IPS-11a (cell line): ENCODE data around the gene RPL15.

Experiments
- H3K4me3 ChIP-seq: one replicate; pipeline ENCODE4 v1.5.1; 2013; ENCODE audit warnings: low read depth, low read length, control low read depth

The RPL15 gene

DNA sequence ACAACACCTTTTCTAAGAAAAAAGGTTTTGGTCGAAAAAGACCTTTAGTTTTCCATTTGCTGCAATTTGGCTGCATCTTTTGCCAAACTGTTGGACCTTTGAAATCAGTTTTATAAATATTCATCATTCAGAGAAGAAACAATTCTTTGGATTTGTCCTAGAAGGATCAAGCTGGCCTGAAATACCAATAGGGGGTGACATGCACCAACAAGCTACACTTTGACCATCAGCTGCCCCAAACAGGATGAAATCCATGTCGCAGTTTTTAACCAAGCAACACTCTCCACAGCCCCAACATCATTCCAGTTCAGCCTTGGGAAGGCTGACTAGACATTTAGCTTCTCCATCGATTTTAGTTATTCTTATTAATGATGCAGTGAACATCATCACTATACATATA lies 9.8 kb downstream of the RPL15 start:
- H3K4me3 ChIP-seq = no peak overlapping the region

GRCh38 chr3:23928524-23928923 lies 11.6 kb downstream of the RPL15 start:
- no peak overlapping the region for H3K4me3 ChIP-seq

DNA sequence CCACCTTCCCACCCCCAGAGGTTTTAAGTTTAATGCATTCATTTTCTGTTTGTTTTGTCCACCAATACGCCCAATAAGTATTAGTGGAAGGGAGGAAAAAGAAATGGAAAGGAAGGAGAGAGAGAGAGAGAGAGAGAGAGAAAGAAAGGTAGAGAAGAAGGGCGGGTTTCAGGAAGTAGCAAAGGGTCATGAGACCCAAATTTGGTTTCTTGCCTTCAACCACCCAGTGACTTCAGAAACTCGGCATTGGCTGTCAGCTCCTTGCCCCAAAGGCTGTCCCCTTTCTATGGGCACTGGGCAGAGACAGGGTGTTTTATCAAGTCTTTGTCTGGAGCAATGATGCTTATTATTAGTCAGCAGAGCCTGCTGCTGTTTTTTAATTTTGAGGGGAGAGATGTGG lies 14.7 kb downstream of the RPL15 start:
- no peak overlapping the region for H3K4me3 ChIP-seq

GRCh38 chr3:23932571-23932970 lies 15.6 kb downstream of the RPL15 start:
- H3K4me3 ChIP-seq = no peak overlapping the region

DNA sequence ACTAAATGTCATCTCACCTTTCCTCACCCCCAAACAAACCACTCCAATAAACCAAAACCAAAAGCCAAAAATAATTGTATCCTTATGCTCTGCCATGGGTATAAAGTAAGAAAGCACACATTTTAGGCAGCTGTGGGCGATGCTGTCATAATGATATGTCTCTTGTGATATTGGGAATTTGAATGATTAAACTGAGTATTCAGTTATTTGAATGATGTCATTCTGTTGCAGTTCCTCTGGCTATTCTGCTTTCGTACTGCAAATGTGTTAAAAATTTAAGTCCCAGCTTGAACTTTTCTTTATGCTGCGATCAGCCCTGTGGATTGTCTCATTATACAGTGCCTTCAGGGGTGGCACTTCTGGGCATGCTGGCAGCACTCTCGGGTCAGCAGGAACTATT lies 17.3 kb downstream of the RPL15 start:
- H3K4me3 ChIP-seq = no peak overlapping the region

GRCh38 chr3:23937296-23937695 lies 20.4 kb downstream of the RPL15 start:
- H3K4me3 ChIP-seq = no peak overlapping the region

GRCh38 chr3:23938688-23939087 lies 21.8 kb downstream of the RPL15 start:
- H3K4me3 ChIP-seq = no peak overlapping the region

DNA sequence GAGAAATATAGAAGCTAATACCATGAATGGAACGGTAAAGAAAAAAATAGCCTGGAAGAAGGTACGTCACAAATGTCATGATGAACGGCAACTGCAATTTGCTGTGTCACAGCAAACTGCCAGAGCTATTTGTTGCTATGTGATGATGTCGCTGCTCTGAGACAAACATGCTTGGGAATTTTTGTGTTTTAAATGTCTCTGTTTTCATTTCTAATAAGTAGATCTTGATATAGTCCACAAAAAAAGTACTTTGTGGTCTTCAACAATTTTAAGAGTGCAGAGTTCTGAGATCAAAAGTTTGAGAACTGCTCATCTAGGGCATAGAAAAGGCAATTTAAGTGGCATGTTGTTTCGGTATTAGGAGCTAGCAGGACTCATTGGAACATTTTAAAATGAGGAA lies 23.8 kb downstream of the RPL15 start:
- no peak overlapping the region for H3K4me3 ChIP-seq

DNA sequence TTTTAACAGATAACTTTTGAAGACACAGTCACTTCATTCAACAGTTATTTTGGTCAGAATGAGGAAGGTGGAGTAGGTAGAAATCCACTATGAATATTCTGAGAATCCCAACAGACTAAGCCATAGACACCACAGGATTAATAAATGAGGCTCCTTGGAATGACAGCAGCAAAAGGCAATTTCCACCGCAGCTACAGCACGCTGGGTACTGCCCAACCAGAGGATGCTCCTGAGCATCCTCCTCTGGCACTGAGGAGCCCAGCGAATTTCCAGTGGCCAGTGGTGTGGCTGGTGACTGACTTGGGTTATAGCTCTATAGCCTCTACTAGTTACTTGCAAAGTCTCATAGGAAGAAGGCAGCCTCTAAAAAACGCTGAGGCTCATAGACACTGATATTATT lies 24.5 kb downstream of the RPL15 start:
- no peak overlapping the region for H3K4me3 ChIP-seq

- no peak overlapping the region for H3K4me3 ChIP-seq
Observed at GRCh38 chr3:23942546-23942945, 25.6 kb downstream of the RPL15 start.

GRCh38 chr3:23944007-23944783 lies 27.3 kb downstream of the RPL15 start:
- peak overlapping the region; percentile 55 for H3K4me3 ChIP-seq

DNA sequence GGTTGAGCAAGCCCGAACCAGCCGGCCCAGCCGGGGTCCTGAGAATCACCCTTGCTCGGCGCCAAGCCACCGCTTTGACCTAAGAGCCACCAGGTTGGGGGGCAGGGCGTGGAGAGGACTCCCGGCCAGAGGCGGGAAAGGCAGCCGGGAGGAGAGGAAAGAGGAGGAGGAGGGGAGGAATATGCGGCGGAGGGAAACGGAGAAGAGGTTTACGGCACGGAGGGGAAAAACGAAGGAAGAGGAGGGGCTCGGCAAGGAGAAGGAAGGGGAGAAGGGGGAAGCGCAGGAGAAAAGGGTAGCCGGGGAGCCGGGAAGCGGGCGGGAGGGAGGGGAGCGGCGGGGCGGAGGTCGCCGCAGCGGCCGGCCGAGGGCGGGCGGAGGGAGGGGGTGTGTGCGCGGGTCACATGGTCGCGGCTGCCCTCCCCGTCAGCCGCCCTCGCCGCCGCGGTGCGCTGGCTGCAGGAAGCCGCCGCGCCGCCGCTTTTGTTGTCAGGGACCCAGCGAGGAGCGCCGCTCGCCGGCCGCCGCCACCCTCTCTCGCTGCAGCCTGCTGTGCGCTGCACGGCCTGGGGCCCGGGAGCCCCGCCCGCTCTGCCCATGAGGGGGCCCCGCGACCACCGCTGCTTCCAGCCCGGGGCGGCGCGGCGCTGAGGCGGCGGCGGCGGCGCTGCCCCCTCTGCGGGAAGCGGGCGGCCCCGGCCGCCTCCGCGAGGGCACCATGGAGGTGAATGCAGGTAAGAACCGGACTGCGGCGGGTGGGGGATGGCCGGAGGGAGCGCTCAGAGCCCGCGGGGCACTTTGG lies 28.1 kb downstream of the RPL15 start, which contains the start of gene NR1D2:
Gene NR1D2, plus strand, starts transcription at position 426 of the 802 bp plus-strand sequence. Its CDS starts 293 bp downstream, at position 719.
- H3K4me3 ChIP-seq = peak within 1 kb of the TSS; percentile 74

- peak overlapping the region; percentile 31 for H3K4me3 ChIP-seq
Observed at GRCh38 chr3:23945663-23945912, 28.7 kb downstream of the RPL15 start.

DNA sequence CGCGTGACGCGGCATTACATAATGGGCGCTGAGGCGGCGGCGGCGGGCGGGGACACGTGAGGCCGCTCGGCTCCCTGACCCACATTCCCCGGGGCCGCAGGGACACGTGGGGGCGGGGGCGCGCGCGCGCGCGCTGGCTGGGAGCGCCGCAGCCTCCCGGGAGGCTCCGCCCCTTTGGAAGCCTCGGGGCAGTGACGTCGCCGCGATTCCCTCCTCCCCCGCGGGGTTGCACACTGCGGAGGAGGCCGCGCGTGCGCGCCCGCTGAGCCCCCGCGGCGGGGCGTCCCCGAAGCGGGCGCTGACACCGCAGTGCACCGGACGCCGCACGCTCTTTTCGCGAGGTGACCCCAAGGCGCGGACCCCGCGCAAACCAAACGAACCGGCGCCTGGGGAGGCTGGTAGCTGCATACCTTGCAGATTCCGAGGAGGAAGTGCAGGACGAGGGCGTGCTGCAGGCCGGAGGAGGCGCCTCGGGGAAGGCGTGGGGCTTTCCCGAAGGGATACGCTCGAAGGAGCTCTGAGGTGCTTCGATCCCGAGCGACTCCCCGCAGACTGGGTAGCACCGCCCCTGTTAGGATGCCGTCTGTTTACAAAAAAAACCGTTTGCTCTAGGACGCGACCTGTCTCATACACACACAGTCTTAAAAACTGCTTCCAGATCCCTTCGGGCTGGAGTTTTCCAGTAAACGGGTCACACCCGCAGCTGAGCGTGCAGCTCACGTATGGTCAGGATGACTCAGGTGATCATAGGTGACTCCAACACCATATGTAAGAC lies 29.2 kb downstream of the RPL15 start:
- H3K4me3 ChIP-seq = peak overlapping the region; percentile 74

GRCh38 chr3:23948761-23949160 lies 31.8 kb downstream of the RPL15 start:
- H3K4me3 ChIP-seq = no peak overlapping the region

DNA sequence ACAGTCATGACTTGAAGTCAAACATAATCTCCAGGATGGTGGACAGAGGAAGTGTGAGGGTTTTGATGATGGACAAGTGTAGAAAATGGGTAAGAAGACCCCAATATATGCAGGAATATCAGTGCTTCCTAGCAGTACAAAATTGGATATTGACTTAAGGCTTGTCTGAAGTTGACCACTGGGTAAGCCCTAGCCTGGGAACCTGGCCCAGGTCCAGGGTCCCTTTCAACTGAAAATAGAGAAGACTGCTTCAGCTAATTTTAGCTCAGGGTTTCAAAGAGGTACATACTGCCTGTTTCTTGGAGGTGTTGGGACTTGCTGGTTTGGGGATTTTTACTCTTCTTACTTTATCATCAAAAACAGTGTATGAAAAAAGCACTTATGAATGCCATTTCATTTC lies 32.9 kb downstream of the RPL15 start:
- no peak overlapping the region for H3K4me3 ChIP-seq

GRCh38 chr3:23950293-23950692 lies 33.4 kb downstream of the RPL15 start:
- no peak overlapping the region for H3K4me3 ChIP-seq

DNA sequence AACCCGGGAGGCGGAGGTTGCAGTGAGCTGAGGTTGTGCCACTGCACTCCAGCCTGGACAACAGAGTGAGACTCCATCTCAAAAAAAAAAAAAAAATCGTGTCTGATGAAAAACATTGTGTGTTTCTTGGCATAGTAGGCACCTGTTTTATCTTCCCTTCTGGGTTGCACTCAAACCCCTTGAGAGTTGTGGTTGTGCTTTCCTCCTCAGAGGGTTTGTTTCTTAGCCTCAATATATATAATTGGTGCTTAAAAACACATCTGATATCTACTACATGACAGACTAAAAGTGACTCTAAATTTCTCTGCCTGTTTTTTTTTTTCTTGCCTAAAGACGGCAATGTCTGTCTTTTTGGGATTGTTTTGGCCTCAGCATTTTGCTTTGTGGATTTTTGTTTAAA lies 35.7 kb downstream of the RPL15 start:
- no peak overlapping the region for H3K4me3 ChIP-seq

DNA sequence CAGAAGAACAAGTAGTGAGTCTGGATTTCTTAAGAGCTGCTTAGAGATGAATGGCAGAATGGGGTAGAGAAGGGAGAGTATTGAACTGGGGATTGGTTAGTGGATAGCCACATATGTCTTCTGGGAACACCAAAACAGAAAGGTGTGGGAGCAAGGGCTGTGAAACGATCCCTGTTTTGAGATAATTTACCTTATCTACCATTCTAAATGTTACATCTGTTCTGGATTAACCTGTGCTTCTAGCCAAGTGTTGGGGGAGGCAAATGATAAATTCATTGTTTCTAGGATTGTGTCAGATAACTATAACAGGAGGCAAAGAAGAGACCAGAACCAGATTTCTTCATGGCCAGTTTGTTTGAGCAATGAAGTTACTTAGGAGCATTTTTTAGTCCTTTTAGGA lies 36.6 kb downstream of the RPL15 start:
- H3K4me3 ChIP-seq = no peak overlapping the region

DNA sequence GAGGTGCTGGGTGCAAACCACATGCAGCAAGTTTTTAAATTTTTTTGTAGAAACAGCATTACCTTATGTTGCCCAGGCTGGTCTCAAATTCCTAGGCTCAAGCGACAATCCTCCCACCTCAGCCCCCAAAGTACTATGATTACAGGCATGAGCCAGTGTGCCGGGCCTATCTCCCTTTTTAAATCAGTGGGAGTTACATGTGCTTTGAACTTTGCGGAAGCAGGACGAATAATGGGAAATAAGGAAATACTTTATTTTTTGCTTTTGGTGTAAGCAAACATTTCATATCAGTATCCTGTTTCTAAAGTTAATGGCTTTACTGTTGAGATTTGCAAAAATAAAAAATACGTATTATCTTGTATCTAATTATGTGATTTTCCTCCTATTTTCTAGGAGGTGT lies 37.2 kb downstream of the RPL15 start:
- no peak overlapping the region for H3K4me3 ChIP-seq

DNA sequence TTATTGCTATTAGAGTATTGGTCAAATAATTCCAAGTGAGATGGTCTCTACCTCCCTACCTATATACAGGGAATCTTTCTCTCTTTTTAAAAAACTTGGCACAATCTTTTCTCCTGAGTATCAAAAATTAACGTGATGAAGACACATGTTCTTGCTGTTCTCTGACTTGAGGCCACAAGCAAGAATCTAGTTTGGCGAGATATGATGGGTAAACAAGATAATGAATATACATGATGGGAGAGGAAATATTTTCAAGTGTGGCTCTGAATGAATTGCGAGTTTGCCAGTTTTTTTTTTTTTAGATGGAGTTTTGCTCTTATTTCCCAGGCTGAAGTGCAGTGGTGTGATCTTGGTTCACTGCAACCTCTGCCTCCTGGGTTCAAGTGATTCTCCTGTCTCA lies 39.8 kb downstream of the RPL15 start:
- H3K4me3 ChIP-seq = no peak overlapping the region
